HG03469 (cell line): ENCODE results near the gene SYCE1.

Experiments
- ATAC-seq: cut with Tn5 transposase; IDR thresholded peaks from one replicate; pipeline ENCODE4 v1.9.1; 2021; ENCODE audit warnings: mild to moderate bottlenecking, moderate library complexity, moderate number of reproducible peaks; ENCODE audit not compliant: unreplicated experiment

The SYCE1 gene

DNA sequence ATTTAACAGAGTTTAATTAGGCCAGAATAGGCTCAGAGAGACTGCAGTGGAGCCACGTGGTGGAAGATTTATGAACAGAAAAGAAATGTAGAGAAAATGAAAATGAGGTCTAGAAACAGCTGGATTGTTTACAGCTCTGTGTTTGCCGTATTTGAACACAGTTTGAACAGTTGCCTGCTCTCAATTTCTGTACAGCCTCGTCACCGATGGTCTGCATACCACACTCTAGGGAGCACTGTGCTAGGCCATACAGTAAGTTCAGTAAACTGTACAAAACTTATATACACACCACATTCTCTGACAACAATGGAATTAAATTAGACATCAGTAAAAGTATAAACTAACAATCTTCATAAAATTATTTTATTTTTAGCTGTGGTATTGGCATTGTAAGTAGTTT lies 49.3 kb downstream of the SYCE1 start:
- no peak for ATAC-seq

DNA sequence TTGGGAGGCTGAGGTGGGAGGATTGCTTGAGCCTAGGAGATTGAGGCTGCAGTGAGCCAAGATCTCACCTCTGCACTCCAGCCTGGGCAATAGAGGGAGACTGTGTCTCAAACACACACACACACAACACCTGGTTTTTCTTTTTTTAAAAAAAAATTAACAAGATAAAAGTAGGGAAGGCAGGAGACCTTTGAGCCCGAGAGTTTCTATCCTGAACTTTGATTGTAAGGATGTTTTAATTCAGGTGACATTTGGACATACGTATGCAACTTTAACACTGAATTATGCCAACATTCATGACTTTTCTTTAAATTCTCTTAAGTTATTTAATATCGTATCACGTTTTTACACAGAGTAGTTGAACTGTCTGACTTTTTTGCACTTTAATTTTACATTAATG lies 49.9 kb downstream of the SYCE1 start:
- ATAC-seq: no peak

DNA sequence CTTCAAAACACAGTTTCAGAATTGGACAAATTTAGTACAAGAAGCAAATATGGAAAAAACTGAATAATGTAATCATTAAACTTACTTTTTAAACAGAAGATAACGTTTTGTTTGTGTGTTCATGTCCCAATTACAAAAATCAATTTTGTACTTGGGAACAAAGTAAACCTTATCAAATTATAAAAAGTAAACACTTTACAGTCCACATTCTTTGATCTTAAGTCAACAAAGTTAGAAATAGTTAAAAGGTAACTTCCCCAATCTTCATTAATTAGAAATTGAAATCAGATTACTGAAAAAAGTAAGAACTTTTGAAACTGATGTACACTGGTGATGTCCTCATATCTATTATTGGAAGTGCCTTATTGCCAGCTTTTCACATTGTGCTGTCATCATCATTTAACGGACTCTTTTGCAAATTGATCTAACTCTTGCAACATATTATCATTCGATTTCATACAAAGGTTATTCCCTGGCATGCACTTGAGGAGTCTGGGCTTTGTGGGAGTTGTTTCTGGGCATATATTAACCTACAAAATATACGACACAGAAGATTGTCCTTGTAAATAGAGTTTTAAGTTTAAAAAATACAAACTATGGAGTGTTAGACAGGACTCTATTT lies 53.4 kb downstream of the SYCE1 start:
- no peak for ATAC-seq

DNA sequence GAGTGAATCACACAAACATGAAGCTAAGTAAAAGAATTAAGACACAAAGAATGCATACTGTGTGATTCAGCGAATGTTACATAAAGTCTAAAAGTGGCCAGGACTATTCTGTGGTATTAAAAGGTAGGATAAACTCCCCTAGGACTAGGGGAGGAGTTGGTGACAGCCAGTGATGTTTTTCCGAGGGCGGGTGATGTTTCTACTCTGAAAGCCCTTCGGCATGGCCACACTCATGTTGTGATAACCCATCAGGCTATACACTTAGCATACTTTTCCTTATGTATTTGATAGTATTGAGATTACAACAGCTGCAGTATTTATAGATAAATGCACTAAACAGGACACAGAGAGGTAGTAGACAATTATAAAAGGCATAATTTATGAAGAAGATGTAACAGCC lies 54.0 kb downstream of the SYCE1 start:
- ATAC-seq: no peak

DNA sequence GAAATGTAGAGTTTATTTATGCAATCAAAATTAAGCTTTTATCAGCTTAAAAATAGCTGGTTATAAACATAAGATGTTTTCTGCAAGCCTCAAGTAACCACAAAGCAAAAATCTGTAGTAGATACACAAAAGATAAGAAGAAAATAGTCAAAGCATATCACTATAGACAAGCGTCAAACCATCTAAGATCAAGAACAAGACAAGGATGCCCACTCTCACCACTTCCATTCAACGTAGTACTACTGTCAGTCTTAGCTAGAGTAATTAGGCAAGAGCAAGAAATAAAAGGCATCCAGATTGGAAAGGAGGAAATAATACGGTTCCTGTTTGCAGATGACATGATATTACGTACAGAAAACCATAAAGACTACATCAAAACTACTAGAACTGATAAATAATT lies 55.7 kb downstream of the SYCE1 start:
- ATAC-seq: no peak
